HG03097 (cell line): ENCODE results near the gene TPST1.
"Not testable (repeated sequence)": the region's sequence is repeated elsewhere in the genome, so short reads cannot be mapped to it uniquely, and the experiment has no call there.

ENCODE experiments used
- ATAC-seq: cut with Tn5 transposase; IDR thresholded peaks from one replicate; pipeline ENCODE4 v1.9.1; 2021; ENCODE audit not compliant: unreplicated experiment, low FRiP score

TPST1 gene

DNA sequence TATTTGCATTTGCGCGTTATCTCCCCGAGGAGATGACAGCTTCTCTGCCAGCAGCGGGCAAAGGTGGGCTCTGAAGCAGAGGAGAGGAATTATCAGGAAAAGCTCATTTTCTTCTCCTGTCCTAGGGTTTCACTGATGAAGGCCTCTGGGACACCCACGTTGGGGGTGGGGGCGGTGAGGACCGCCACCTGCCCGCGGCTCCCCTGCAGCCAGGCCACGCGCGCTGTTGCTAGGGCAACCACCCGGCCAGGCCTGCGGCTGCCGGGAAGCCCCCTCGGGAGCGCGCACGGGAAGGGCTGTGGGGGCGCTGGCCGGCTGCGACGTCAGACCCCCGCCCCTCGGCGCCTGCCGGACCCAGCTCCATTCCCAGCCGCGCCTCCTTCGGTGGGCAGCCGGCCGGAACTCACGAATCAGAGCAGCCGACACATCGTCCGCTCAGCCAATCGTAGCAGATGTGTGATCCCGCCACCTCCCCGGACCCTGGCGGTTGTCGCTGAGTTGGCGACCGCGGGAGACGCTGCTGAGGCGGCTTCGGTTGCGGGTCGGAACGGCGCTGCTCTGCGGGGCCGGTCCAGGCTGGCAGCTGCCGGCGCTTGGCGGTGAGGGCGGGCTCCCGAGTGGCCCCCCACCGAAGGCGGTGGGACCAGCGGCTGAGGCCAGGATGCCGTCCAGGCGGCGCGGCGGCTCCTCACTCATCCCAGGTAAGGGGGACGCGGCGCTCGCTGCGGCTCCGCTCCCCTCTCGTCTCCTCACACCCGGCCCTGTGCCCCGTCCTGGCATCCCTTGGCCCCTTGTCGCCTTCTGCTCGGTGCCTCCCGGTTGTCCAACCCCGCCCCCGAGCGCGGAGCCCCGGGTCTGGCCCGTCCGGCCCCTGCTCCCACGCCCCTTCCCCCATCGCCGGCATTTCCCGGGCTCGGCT lies at the start of gene TPST1:
Gene TPST1, plus strand, starts transcription at position 513 of the 919 bp plus-strand sequence. CDS start 35,092 bp downstream, outside the sequence.
- peak; percentile 92 for ATAC-seq

DNA sequence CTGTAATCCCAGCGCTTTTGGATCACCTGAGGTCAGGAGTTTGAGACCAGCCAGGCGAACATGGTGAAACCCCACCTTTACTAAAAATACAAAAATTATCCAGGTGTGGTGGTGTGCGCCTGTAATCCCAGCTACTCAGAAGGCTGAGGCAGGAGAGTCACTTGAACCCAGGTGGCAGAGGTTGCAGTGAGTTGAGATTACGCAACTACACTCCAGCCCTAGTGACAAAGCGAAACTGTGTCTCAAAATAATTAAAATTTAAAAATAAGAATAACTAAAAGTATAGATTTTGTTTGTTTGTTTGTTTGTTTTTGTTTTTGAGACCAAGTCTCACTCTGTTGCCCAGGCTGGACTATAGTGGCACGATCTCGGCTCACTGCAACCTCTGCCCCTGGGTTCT lies 49.1 kb upstream of the TPST1 start:
- not testable (repeated sequence) for ATAC-seq

DNA sequence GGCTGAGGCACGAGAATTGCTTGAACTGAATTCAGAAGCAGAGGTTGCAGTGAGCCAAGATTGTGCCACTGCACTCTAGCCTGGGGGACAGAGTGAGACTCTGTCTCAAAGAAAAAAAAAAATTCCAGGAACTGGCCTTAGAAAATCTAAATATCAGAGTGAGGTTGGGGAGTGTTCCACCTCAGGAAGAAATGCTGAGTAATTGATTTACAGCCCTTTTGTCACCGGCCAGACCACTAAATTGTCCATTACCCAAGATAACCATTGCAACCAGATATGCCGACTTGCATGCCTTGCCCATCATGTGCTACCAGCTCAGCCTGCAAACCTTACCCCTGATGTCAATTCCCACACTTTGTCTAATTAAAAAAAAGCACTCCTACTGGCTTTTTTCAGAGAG lies 48.1 kb upstream of the TPST1 start:
- ATAC-seq, result no peak

DNA sequence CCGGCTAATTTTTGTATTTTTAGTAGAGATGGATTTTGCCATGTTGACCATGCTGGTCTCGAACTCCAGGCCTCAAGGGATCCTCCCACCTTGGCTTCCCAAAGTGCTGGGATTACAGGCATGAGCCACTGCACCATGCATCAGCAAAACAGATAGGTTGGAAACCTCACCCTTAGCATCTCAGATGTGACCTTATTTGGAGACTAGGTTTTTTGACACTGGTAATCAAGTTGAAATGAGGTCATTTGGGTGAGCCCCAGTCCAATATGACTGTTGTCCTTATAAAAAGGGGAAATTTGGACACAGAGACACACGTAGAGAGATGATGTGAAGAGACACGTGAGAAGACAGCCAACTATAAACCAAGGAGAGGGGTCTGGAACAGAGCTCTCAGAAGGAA lies 42.5 kb upstream of the TPST1 start:
- no peak for ATAC-seq

DNA sequence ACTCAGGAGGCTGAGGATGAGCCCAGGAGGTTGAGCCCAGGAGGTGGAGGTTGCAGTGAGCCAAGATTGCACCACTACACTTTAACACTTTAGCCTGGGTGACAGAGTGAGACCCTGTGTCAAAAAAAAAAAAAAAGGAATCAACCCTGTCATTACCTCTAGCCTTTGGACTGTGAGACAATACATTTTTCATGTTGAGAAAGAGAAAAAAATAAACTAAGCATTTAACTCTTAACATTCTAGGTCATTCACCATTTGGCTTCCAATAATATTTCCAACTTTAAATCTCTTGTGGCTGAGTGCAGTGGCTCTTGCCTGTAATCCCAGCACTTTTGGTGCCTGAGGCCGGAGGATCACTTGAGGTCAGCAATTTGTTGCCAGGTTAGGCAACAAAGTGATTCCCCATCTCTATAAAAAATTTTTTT lies 41.9 kb upstream of the TPST1 start:
- ATAC-seq, result no peak

DNA sequence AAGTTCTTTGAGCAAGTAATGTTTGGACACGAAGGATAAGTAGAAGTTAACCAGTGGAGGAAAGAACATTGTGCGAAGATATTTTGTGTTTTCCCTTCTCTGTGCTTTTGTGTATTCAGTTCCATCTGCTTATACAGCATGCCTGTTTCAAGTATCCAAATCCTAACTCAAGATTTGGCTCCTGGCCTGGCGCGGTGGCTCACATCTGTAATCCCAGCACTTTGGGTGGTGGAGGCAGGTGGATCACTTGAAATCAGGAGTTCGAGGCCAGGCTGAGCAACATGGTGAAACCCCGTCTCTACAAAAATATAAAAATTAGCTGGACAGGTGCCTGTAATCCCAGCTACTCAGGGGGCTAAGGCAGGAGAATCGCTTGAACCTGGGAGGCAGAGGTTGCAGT lies 40.8 kb upstream of the TPST1 start:
- no peak for ATAC-seq

DNA sequence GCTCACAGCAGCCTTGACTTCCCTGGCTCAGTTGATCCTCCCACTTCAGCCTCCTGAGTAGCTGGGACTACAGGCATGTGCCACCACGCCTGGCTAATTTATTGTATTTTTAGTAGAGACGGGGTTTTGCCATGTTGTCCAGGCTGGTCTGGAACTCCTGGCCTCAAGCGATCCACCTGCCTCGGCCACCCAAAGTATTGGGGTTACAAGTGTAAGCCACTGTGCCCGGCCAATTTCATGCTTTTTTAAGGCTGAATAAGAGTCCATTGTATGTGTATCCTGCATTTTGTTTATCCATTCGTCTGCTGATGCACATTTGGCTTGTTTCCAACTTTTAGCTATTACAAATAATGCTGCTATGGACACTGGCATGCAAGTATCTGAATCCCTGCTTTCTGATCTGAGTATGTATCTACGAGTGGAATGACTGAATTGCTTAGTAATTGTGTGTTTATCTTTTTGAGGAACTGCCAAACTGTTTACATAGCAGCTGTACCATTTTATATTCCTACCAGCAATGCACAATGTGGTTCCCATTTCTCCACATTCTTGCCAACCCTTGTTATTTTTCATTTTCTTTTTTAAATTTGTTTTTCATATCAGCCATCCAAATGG lies 37.3 kb upstream of the TPST1 start:
- ATAC-seq, result no peak

DNA sequence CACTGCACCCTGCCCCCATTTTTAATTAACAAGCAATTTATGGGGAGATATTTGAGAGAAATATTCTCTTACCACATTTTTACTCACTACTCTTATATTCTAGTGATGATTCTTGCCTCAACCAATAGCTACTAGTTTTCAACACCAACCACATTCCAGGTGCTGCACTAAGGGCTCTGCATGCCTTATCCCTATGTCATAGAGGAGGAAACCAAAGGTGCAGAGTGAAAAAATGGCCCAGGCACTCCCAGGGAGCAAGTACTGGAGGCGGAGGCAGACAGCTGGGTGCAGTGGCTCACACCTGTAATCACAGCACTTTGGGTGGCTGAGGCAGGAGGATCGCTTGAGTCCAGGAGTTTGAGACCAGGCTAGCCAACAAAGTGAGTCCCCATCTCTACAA lies 35.5 kb upstream of the TPST1 start:
- ATAC-seq, result no peak

DNA sequence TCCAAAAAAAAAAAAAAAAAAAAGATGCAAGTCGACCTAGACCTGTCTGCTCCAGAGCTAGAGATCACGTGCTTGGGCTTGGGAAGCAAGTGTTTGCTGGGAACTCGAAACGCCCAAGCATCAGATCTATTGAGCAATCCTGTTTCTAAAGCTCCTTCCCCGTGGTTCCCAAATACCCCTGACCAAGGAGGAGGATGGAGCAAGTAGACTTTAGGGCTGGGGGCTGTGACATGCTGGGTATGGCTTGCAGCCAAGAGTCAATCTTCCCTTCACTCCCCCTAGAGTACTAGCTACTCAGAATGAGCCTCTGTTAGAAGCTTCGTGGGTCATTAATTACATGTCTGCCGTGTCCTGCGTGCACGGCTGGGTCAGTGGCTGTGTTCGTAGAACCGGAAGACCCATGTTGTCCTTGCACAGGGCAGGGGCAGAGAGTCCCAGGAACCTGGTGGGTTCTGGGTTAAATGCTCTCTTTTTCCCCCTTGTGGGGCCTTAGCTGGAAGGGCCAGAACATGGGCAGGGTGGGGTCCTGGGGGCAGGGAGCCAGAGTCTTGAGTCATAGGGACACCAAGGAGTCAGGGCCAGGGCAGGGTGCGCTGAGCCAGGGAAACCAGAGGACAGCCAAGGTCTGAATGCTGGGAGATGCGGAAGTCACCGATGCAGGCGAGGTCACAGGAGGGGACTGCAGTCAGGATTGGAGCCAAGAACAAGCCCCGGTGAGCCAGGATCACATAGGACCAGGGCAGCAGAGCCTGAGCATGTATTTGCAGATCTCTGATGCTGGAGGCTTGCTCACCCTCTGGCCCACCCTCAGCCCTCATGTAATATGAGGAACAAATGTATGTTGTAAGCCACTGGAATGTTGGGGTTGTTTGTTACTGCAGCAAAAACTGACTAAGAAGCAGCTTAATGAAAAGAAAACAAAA lies 34.6 kb upstream of the TPST1 start:
- no peak for ATAC-seq

DNA sequence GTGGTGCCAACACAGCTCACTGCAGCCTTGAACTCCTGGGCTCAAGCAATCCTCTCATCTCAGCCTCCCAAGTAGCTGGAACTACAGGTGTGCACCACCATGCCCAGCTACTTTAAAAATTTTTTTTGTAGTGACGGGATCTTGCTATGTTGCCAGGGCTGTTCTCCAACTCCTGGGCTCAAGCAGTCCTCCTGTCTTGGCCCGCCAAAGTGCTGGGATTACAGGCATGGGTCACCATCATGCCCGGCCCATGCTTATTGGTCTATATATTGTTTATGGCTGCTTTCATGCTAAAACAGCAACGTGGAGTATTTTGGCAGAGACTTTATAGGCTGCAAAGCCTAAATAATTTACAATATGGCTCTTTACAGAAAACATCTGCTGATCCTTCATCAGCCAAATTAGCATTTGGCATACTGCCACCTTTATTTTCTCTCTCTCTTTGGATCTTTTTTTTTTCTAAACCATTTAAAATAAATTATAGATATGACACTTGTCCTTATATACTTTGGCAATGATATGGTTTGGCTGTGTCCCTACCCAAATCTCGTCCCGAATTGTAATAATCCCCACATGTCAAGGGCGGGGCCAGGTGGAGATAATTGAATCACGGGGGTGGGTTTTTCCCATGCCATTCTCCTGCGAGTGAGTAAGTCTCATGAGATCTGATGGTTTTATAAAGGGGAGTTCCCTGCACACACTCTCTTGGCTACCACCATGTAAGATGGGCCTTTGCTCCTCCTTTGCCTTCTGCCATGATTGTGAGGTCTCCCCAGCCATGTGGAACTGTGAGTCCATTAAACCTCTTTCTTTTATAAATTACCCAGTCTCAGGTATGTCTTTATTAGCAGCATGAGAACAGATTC lies 32.4 kb upstream of the TPST1 start:
- not testable (repeated sequence) for ATAC-seq

DNA sequence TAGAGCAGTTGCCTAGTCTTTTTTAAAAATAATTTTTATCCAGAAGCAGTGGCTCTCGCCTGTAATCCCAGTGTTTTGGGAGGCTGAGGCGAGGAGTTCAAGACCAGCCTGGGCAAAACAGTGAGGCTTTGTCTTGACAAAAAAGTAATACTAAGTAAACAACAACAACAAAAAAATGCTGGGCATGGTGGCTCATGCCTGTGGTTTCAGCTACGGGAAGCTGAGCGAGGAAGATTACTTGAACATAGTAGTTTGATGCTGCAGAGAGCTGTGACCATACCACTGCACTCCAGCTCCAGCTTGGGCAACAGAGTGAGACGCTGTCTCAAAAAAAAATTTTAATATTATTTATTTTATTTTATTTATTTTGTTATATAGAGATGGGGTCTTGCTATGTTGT lies 31.3 kb upstream of the TPST1 start:
- ATAC-seq, result no peak

DNA sequence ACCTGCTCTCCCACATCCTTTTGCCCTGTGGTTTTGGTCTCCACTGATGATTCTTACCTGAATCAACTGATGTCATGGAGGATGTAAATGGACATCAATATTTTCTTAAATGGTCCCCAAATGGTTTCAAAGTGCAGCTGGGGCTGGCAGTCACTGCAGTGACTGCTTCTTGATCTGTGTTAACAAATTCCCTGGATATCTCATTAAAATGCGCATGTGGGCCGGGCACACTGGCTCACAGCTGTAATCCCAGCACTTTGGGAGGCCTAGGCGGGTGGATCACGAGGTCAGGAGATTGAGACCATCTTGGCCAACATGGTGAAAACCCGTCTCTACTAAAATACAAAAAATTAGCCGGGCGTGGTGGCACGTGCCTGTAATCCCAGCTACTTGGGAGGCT lies 30.1 kb upstream of the TPST1 start:
- ATAC-seq, result not testable (repeated sequence)

DNA sequence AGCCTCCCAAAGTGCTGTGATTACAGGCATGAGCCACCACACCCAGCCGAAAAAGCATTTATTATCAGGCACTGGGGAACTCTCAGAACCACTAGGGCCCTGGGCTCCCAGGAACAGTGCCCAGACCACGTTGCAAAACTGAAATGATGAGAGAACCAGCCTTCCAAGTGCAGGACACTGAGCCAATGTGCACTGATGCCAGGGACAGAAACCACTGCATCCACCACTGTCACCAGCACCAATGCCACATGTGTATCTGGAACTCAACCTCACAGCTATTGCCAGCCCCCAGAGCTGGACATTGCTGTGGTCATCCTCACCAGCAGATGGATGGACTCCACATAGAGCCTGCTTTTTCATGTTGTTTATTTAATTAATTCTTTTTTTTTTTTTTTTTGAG lies 28.2 kb upstream of the TPST1 start:
- no peak for ATAC-seq

DNA sequence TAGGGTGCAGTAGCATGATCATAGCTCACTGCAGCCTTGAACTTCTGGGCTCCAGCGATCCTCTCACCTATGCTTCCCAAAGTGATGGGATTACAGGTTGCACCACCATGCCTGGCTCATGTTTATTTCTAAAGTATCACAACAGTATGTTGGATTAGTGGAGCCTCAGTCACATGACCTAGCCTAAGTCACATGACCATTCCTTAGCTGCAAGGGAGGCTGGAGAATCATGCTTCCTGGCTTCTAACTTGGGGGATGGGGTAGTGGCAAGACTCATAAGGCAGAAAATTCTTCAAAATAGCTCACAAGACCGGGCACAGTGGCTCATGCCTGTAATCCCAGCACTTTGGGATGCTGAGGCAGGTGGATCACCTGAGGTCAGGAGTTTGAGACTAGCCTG lies 26.9 kb upstream of the TPST1 start:
- ATAC-seq, result no peak

DNA sequence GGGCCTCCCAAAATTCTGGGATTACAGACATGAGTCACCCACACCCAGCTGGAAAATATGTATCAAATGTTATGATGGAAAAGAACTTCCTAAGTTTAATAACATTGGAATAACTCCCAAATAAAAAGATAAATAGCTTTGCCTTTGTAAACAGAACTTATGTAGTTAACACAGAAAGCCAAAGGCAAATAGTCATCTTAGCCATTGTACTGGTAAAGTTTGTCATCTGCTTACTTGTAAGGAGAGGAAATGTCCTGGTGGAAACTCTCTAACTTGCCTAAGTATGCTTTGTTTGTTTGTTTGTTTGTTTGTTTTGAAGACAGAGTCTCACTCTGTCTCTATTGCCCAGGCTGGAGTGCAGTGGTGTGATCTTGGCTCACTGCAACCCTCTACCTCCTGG lies 23.8 kb upstream of the TPST1 start:
- no peak for ATAC-seq

DNA sequence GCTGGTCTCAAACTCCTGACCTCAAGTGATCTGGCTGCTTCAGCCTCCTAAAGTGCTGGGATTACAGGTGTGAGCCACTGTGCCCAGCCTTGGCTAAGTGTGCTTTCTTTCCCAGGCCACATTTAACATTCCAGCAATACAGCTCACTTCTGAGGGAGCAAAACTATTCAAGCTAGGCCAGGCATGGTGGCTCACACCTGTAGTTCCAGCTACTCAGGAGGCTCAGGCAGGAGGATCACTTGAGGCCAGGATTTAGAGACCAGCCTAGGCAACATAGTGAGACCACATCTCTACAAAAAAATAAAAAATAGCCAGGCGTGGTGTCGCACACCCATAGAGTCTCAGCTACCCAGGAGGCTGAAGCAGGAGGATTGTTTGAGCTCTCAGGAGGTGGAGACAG lies 23.3 kb upstream of the TPST1 start:
- no peak for ATAC-seq

DNA sequence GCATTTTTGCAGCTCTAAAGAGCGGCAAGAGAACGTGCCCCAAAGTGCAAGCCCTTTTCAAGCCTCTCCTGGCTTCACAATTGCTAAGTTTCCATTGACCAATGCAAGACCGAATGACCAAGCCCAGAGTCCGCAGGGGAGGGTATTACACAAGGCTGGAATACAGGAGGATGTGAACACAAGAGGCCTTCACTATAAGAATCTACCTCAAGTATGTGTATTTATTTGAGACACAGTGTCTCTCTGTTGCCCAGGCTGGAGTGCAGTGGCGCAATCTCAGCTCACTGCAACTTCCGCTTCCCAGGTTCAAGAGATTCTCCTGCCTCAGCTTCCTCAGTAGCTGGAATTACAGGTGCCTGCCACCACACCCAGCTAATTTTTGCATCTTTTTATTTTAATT lies 22.2 kb upstream of the TPST1 start:
- no peak for ATAC-seq

DNA sequence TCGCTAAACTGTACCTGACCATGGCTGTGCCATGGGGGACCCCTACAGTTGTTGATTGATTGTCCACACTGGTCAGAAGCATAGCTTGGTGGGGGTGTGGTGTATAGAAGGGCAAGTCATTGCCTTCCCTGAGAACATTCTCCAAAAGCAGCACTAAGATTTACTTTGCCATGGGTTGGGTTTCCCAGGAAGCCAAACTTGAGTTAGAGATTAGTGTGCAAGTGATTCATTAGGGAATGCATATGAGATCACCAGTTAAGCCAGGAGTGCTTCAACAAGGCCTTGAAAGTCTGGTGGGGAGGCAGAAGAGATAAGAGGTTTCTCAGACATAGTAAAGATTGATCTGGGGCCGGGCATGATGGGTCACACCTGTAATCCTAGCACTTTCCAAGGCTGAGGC lies 21.4 kb upstream of the TPST1 start:
- ATAC-seq, result no peak

DNA sequence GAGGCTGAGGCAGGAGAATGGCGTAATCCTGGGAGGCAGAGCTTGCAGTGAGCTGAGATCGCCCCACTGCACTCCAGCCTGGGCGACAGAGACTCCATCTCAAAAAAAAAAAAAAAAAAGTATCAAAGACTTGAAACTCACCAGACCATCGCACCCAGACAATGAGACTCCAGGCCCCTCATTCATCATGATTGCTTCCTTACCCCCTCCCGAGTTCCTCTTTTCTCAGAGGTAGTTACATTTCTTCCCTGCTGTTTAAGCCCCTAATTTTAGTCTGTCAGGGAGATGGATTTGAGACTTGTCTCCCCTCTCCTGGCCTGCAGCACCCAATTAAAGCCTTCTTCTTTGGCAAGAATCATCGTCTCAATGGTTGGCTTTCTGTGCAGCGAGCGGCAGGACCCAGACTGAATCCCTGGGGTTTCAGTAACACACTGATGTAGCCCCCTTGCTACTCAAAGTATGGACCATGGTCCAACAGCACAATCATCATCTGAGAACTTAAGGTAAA lies 19.4 kb upstream of the TPST1 start:
- ATAC-seq, result no peak

DNA sequence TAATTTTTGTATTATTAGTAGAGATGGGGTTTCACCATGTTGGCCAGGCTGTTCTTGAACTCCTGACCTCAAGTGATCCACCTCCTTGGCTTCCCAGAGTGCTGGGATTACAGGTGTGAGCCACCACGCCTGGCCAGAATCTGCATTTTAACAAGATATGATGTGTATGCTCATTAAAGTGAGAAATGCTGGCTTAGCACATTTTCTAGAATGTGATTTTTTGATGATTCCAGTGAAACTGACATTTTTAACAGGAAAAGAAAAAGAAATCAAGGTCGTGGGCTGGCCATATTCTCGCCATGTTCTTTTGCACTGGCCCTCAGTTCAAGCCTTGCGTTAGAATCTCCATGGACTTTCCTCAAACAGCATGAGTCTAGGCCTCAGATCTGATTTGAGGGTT lies 18.1 kb upstream of the TPST1 start:
- no peak for ATAC-seq
